Left hindlimb (tissue), 1 donor: ENCODE data around the gene GOLGA8M.
A peak's percentile ranks its signal among the peaks of the same experiment; 100 is the strongest.
"Not testable (repeated sequence)": the region's sequence is repeated elsewhere in the genome, so short reads cannot be mapped to it uniquely, and the experiment has no call there.

Experiments
- DNase-seq: peaks from one replicate; pipeline ENCODE4 v3.0.0-alpha.2; 2018

Gene GOLGA8M

GRCh38 chr15:28712270-28712669 is at the start of gene GOLGA8M:
GOLGA8M (minus strand) TSS chr15:28712421; CDS start chr15:28712323, 98 bp downstream.
- not testable (repeated sequence) for DNase-seq

GRCh38 chr15:28742890-28743289 is 30.7 kb upstream of the GOLGA8M start:
- not testable (repeated sequence) for DNase-seq

GRCh38 chr15:28738590-28739292 is 26.5 kb upstream of the GOLGA8M start:
- DNase-seq, result not testable (repeated sequence)

GRCh38 chr15:28738200-28738561 is 26.0 kb upstream of the GOLGA8M start:
- not testable (repeated sequence) for DNase-seq

GRCh38 chr15:28737521-28738199 is 25.4 kb upstream of the GOLGA8M start:
- peak; percentile 48 for DNase-seq

GRCh38 chr15:28728061-28728460 is 15.8 kb upstream of the GOLGA8M start:
- DNase-seq, result not testable (repeated sequence)

GRCh38 chr15:28727026-28727425 is 14.8 kb upstream of the GOLGA8M start:
- not testable (repeated sequence) for DNase-seq

- DNase-seq, result no peak
Measured at GRCh38 chr15:28726102-28726501, 13.9 kb upstream of the GOLGA8M start.

- DNase-seq, result no peak
Measured at GRCh38 chr15:28725556-28725955, 13.3 kb upstream of the GOLGA8M start.

- DNase-seq, result not testable (repeated sequence)
Measured at GRCh38 chr15:28723986-28724385, 11.8 kb upstream of the GOLGA8M start.

- DNase-seq, result not testable (repeated sequence)
Measured at GRCh38 chr15:28719626-28720025, 7.4 kb upstream of the GOLGA8M start.

GRCh38 chr15:28718576-28718975 is 6.4 kb upstream of the GOLGA8M start:
- DNase-seq, result not testable (repeated sequence)

- not testable (repeated sequence) for DNase-seq
Measured at GRCh38 chr15:28714176-28714575, 2.0 kb upstream of the GOLGA8M start.

GRCh38 chr15:28703927-28704326 is 8.3 kb downstream of the GOLGA8M start:
- not testable (repeated sequence) for DNase-seq

GRCh38 chr15:28702427-28702826 is 9.8 kb downstream of the GOLGA8M start:
- not testable (repeated sequence) for DNase-seq

- DNase-seq, result not testable (repeated sequence)
Measured at GRCh38 chr15:28694006-28694751, 18.0 kb downstream of the GOLGA8M start.

- DNase-seq, result not testable (repeated sequence)
Measured at GRCh38 chr15:28693021-28693420, 19.2 kb downstream of the GOLGA8M start.

- DNase-seq, result not testable (repeated sequence)
Measured at GRCh38 chr15:28673533-28673932, 38.7 kb downstream of the GOLGA8M start.

- DNase-seq, result not testable (repeated sequence)
Measured at GRCh38 chr15:28672122-28672521, 40.1 kb downstream of the GOLGA8M start.

- not testable (repeated sequence) for DNase-seq
Measured at GRCh38 chr15:28666402-28666801, 45.8 kb downstream of the GOLGA8M start.

- not testable (repeated sequence) for DNase-seq
Measured at GRCh38 chr15:28664575-28664974, 47.6 kb downstream of the GOLGA8M start.

- DNase-seq, result not testable (repeated sequence)
Measured at GRCh38 chr15:28663717-28664116, 48.5 kb downstream of the GOLGA8M start.

- DNase-seq, result not testable (repeated sequence)
Measured at GRCh38 chr15:28660750-28661149, 51.5 kb downstream of the GOLGA8M start.
